MV-4-11 (cell line): ENCODE data around the gene KRTAP4-16.
"Not testable (repeated sequence)": the region's sequence is repeated elsewhere in the genome, so short reads cannot be mapped to it uniquely, and the experiment has no call there.

Experiments
- DNase-seq: peaks from one replicate; lab custom pipeline; 2025; lab: John Stamatoyannopoulos, UW

The KRTAP4-16 gene

DNA sequence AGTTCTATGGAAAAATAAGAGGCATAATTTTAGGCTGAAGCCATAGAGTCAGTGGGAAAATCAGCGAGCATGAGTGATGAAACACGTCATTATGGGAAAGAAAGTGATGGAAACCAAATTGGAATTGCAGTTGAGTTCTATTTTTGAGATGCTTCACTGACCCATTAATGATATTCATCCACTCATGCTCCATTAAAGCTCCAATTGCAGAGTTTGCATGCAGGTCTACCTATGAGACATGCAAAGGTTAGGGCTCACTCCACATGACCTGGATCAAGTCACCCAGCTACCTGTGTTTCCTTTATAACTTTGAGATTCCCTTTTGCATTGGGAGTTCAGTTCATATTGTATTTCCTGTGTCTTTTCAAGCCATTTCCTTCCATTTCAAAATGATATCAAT, 28.3 kb downstream of the KRTAP4-16 start:
- no peak for DNase-seq

DNA sequence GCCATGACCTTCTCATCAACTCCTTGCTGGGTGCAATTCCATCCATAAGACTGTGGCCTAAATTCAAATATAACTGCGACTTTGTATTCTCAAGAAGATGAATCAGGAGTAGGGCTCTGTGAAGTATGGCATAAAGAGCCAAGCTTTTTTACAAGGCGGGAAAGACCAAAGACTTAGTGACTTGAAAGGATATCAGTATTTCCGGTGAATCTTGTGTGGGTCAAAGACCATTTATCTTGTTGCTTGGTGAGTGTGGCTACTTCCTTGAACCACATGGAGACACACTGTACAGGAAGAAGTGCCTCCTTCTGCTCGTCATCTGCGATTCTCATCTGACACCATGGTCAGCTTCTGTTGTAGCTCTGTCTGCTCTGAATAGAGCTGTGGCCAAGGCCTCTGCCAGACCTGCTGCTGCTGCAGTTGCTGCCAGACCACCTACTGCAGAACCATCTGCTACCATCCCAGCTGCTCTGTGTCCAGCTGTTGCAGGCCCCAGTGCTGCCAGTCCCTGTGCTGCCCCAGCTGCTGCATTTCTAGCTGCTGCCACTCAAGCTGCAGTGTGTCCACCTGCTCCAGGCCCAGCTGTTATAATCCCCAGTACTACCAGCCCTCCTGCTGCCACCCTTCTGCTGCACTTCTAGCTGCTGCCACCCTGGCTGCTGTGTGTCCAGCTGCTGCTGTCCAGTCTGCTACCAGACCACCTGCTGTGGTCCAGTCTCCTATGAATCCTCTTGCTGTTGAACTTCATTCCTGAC, 30.2 kb downstream of the KRTAP4-16 start:
- no peak for DNase-seq

DNA sequence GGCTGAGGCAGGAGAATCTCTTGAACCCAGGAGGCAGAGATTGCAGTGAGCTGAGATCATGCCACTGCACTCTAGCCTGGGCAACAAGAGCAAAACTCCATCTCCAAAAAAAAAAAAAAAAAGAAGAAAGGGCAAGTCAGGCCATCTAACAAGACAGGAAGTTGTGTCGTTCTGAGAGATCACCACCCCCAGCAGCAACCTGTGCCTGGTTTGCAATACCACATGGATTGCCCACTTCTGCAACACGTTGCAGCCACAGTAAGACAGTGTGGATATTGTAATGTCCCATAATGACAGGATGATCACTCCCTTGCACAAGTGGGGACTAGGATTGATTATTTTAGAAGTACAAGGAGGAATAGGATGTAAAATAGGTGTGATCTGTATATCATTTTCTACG, 33.0 kb downstream of the KRTAP4-16 start:
- DNase-seq = peak; percentile 69

DNA sequence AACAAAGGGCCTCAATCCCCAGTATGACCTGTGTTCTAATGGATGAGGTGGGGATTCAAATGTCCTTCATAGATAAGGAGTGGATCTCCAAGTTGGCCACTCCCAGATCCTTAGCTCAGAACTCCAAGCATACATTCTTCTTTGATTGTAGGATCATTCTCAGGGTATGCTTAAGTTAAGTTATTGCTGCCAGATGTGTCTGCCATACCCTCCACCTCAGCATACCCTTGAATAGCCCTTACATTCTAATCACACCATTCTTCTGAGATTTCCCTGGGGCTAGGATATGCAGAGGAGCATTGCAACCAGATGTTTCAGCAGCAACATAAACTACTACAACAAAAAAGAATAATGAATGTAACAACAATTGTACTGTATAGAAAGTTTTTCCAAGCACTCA, 34.7 kb downstream of the KRTAP4-16 start:
- DNase-seq = no peak

GRCh38 chr17:41065829-41066624, 36.0 kb downstream of the KRTAP4-16 start, which contains the start of gene KRTAP2-4:
Gene KRTAP2-4, minus strand, starts transcription at chr17:41065879. Its CDS starts 34 bp downstream, at chr17:41065845.
- DNase-seq = peak; percentile 86

GRCh38 chr17:41065016-41065689, 36.9 kb downstream of the KRTAP4-16 start:
- not testable (repeated sequence) for DNase-seq

DNA sequence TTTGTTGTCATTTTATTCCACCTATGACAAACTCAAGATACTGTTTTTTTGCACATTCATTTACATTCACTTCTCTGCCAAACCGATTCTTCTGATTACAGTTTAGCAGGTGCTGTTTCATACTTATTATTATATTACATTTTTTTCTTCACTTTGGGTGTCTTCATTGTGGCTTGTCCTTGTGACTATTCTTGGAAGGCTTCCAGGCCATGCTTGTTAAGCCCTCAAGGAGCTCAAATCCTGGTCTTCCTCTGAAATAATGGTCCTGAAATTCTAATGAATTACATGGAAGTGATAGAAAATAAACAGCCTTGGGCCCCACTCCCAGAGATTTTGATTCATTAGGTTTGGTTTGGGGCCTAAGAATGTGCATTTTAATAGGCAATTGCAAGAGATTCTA, 37.7 kb downstream of the KRTAP4-16 start:
- no peak for DNase-seq

- DNase-seq = no peak
Measured at GRCh38 chr17:41063449-41063848, 38.6 kb downstream of the KRTAP4-16 start.

- no peak for DNase-seq
Measured at GRCh38 chr17:41061964-41062363, 40.0 kb downstream of the KRTAP4-16 start.

- DNase-seq = no peak
Measured at GRCh38 chr17:41060052-41060604, 41.9 kb downstream of the KRTAP4-16 start, which contains the start of gene KRTAP2-3. Gene KRTAP2-3, minus strand, starts transcription at chr17:41060114. Its CDS starts 64 bp downstream, at chr17:41060050.

DNA sequence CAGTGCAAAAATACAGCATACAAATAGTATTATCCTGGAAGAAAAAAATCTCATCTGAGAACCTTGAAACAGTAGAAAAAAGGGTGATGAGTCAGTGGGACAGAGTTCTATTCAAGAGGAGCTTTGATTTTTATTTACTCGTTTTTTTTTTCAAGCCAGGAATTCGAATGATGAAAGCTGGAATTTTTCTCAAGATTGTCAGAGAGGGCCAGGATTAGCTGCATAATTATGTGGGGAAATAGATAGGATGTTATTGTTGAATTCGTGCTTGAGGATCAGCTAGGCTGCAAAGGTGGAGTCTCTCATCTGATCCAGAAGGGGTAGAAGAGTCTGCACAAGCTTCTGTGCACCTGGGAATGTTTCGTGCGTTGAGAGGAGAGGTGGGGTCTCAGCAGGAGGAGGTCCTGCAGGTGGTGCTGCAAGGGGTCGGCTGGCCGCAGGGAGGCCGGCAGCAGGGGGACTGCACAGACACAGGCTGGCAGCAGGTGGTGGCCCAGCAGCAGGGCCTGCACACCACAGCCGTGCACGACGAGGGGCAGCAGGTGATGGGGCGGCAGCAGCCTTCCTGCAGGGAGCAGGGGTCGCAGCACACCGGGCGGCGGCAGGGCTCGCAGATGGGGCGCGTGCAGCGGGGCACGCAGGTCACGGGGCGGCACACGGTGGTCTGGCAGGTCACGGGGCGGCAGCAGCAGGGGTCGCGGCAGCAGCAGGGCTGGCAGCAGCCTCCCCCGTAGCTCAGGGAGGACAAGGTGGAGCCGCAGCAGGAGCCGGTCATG, 42.5 kb downstream of the KRTAP4-16 start:
- not testable (repeated sequence) for DNase-seq

- DNase-seq = no peak
Measured at GRCh38 chr17:41058741-41059140, 43.3 kb downstream of the KRTAP4-16 start.

DNA sequence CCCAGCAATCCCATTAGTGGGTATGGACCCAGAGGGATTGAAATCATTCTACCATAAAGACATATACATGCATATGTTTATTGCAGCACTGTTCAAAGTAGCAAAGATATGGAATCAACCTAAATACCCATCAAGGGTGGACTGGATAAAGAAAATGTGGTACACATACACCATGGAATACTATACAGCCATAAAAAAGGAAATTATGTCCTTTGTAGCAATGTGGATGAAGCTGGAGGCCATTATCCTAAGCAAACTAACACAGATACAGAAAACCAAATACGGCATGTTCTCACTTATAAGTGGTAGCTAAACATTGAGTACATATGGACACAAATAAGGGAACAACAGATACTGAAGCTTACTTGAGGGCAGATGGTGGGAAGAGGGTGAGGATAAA, 44.5 kb downstream of the KRTAP4-16 start:
- DNase-seq = no peak

DNA sequence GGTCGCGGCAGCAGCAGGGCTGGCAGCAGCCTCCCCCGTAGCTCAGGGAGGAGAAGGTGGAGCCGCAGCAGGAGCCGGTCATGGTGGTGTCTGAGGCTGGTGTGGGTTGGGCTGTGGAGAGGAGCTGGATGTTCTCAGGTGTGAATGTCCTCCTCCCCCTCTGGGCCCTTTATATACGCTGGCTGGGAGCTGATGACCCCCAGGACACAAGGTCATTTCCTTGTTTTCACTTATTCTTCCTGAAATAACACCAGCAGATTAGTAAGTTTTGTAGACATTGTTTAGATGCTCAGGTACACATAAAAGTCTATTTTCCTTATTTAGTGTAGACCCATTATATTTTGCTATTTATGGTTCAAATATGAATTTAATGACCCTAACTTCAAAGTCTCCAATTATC, 46.9 kb downstream of the KRTAP4-16 start, which contains the start of gene KRTAP2-2:
TSS of gene KRTAP2-2 (minus strand) at position 101 of the 400 bp plus-strand sequence. CDS start at position 82, 19 bp downstream.
- not testable (repeated sequence) for DNase-seq

GRCh38 chr17:41054556-41054955, 47.5 kb downstream of the KRTAP4-16 start:
- not testable (repeated sequence) for DNase-seq

- no peak for DNase-seq
Measured at GRCh38 chr17:41054025-41054424, 48.0 kb downstream of the KRTAP4-16 start.

GRCh38 chr17:41052566-41052965, 49.4 kb downstream of the KRTAP4-16 start:
- DNase-seq = no peak
